Keratinocyte (primary cell): Measurements from ENCODE around the gene MPI.

Experiments used
- CTCF ChIP-seq, 3 experiments: IDR thresholded peaks in 1 of 3; conservative IDR thresholded peaks in 1 of 3; optimal IDR thresholded peaks in 1 of 3; 2 replicates in 2 of 3; 3 replicates in 1 of 3; pipeline versions ENCODE3 to v1.5.1; 2011; ENCODE audit warnings: low read length in 3 of 3, mild to moderate bottlenecking in 3 of 3, moderate library complexity in 2 of 3, control low read depth in 1 of 3, inconsistent platforms in 1 of 3; ENCODE audit not compliant: insufficient read depth in 2 of 3; ENCODE audit errors: extremely low read depth in 1 of 3
- EZH2 ChIP-seq: IDR thresholded peaks from one replicate; pipeline ENCODE4 v1.6.1; 2012; ENCODE audit warnings: inconsistent platforms, mild to moderate bottlenecking, low read length, moderate library complexity

GRCh38 chr15:74950078-74950908, 60.5 kb downstream of the MPI start:
- peak; percentile 94 to 100 (median 98) for TF ChIP-seq CTCF (optimal IDR thresholded peaks at IDR 0.05 in 1 of 3, IDR thresholded peaks at IDR 0.05 in 1 of 3, conservative IDR thresholded peaks at IDR 0.05 in 1 of 3; ENCODE audit: extremely low read depth in 1 of 3, insufficient read depth in 2 of 3, low read length in 3 of 3)
- no peak for TF ChIP-seq EZH2
